Uterus (tissue), 2 donors: ENCODE measurements around the gene TRPC4AP.

ENCODE experiments used
- POLR2A ChIP-seq, 2 donors: fragments of 450-650 bp; IDR thresholded peaks; one replicate each; pipeline ENCODE4 v1.6.1; 2016; ENCODE audit warnings: antibody characterized with exemption in 2 of 2, mild to moderate bottlenecking in 1 of 2, moderate library complexity in 1 of 2
- TF ChIP-seq, protein P1 (sequence below), 4 experiments: fragments of 200-600 bp in 2 of 4; fragments of 450-650 bp in 2 of 4; sonication (generic) in 2 of 4; IDR thresholded peaks; one replicate each; pipeline ENCODE4 v1.5.1; 2016 to 2019; ENCODE audit warnings: antibody characterized with exemption in 4 of 4, mild to moderate bottlenecking in 2 of 4, moderate library complexity in 1 of 4

DNA sequence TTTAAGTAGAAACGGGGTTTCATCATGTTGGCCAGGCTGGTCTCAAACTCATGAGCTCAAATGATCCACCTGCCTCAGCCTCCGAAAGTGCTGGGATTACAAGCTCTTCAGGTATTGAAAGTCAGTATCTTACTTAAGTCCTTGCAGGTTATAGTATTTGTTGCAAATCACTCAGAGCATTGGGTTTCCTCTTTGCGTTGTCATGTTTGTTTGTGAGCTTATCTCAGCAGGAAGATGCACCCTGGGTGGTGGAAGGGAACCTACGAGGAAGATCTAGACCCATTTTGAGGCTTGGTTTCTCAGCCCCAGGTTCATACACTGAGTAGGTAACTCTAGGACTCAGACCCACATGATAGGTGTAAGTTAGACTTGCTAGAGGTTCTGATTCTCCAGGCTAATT, 118.4 kb downstream of the TRPC4AP start:
- TF ChIP-seq, protein P1, sequence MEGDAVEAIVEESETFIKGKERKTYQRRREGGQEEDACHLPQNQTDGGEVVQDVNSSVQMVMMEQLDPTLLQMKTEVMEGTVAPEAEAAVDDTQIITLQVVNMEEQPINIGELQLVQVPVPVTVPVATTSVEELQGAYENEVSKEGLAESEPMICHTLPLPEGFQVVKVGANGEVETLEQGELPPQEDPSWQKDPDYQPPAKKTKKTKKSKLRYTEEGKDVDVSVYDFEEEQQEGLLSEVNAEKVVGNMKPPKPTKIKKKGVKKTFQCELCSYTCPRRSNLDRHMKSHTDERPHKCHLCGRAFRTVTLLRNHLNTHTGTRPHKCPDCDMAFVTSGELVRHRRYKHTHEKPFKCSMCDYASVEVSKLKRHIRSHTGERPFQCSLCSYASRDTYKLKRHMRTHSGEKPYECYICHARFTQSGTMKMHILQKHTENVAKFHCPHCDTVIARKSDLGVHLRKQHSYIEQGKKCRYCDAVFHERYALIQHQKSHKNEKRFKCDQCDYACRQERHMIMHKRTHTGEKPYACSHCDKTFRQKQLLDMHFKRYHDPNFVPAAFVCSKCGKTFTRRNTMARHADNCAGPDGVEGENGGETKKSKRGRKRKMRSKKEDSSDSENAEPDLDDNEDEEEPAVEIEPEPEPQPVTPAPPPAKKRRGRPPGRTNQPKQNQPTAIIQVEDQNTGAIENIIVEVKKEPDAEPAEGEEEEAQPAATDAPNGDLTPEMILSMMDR (IDR thresholded peaks at IDR 0.05): no peak
- no peak for TF ChIP-seq POLR2A (IDR thresholded peaks at IDR 0.05)
